HepG2 (cell line): ENCODE results near the gene SAMD8. TPM values are rescaled to one million over a fixed set of nuclear protein-coding genes. Genes with fewer than 3 reads are reported as not detected.

Experiments used
- ATRX ChIP-seq: sonication (generic); formaldehyde crosslinking; IDR thresholded peaks from 2 replicates; pipeline ENCODE4 v1.4.0; 2020; ENCODE audit warnings: missing genetic modification reagents, borderline replicate concordance
- CSRNP1 ChIP-seq: sonication (generic); formaldehyde crosslinking; IDR thresholded peaks from 2 replicates; pipeline ENCODE4 v1.8.1; 2023; ENCODE audit warnings: mild to moderate bottlenecking, missing genetic modification reagents
- MAFF ChIP-seq: IDR thresholded peaks from 2 replicates; pipeline ENCODE4 v1.6.1; 2011; ENCODE audit warnings: low read depth, low read length, improper control_type of control experiment
- MEF2D ChIP-seq: sonication (generic); formaldehyde crosslinking; IDR thresholded peaks from 2 replicates; pipeline ENCODE4 v1.5.1; 2020; ENCODE audit warnings: mild to moderate bottlenecking, missing genetic modification reagents
- MYNN ChIP-seq: sonication (generic); formaldehyde crosslinking; IDR thresholded peaks from 2 replicates; pipeline ENCODE4 v1.4.0; 2020; ENCODE audit warnings: mild to moderate bottlenecking, low read depth, missing genetic modification reagents
- NRL ChIP-seq: sonication (generic); formaldehyde crosslinking; IDR thresholded peaks from 2 replicates; pipeline ENCODE4 v1.5.0; 2020; ENCODE audit warnings: missing genetic modification reagents, mild to moderate bottlenecking, moderate library complexity, borderline replicate concordance
- RCOR2 ChIP-seq: IDR thresholded peaks from 2 replicates; pipeline ENCODE4 v1.6.1; 2016; ENCODE audit warnings: missing biosample characterization, missing genetic modification reagents
- RNF219 ChIP-seq: sonication (generic); formaldehyde crosslinking; IDR thresholded peaks from 2 replicates; pipeline ENCODE4 v1.5.0; 2020; ENCODE audit warnings: mild to moderate bottlenecking, missing genetic modification reagents
- SALL1 ChIP-seq: sonication (generic); formaldehyde crosslinking; IDR thresholded peaks from 2 replicates; pipeline ENCODE4 v1.8.0; 2022; ENCODE audit warnings: mild to moderate bottlenecking, missing genetic modification reagents
- SP4 ChIP-seq: sonication (generic); formaldehyde crosslinking; IDR thresholded peaks from 2 replicates; pipeline ENCODE4 v1.8.1; 2023; ENCODE audit warnings: mild to moderate bottlenecking, missing genetic modification reagents
- ZNF10 ChIP-seq: sonication (generic); formaldehyde crosslinking; IDR thresholded peaks from 2 replicates; pipeline ENCODE4 v1.4.0; 2020; ENCODE audit warnings: mild to moderate bottlenecking, low read depth, missing genetic modification reagents, borderline replicate concordance
- ZNF143 ChIP-seq: sonication (generic); formaldehyde crosslinking; IDR thresholded peaks from 2 replicates; pipeline ENCODE4 v1.4.0; 2020; ENCODE audit warnings: missing genetic modification reagents
- ZNF180 ChIP-seq: sonication (generic); formaldehyde crosslinking; IDR thresholded peaks from 2 replicates; pipeline ENCODE4 v1.4.0; 2020; ENCODE audit warnings: low read depth, missing genetic modification reagents, borderline replicate concordance
- ZNF451 ChIP-seq: sonication (generic); formaldehyde crosslinking; IDR thresholded peaks from 2 replicates; pipeline ENCODE4 v1.5.0; 2020; ENCODE audit warnings: mild to moderate bottlenecking, missing genetic modification reagents
- ZNF543 ChIP-seq: sonication (generic); formaldehyde crosslinking; IDR thresholded peaks from 2 replicates; pipeline ENCODE4 v1.4.0; 2020; ENCODE audit warnings: mild to moderate bottlenecking, missing genetic modification reagents
- ZNF720 ChIP-seq: sonication (generic); formaldehyde crosslinking; IDR thresholded peaks from 2 replicates; pipeline ENCODE4 v1.4.0; 2020; ENCODE audit warnings: missing genetic modification reagents
- polyA plus RNA-seq, 8 experiments: library from polyadenylated mRNA; depleted of rRNA in 3 of 8; stranded (reverse) in 7 of 8; unstranded in 1 of 8; fragments of >200 nt; fragmentation: Illumina TruSeq in 4 of 8; extraction: Trizol in 4 of 8; gene quantifications; 2 replicates each; pipeline versions ENCODE4 v1.2.1 to v1.2.3, GENCODE V29; 2011 to 2016; ENCODE audit warnings: low read depth in 4 of 8, missing spikeins in 1 of 8, mixed read lengths in 1 of 8; ENCODE audit not compliant: insufficient read depth in 1 of 8
- total RNA-seq, 5 experiments: library from RNA; depleted of rRNA; stranded (reverse); fragments of >200 nt; fragmentation: Illumina TruSeq; extraction: Trizol; gene quantifications; 2 replicates each; pipeline ENCODE4 v1.2.3, GENCODE V29; 2016; ENCODE audit warnings: low read depth in 1 of 5
- TF ChIP-seq, protein P1 (sequence below): sonication (generic); formaldehyde crosslinking; conservative IDR thresholded peaks from 2 replicates; pipeline ENCODE4 v1.4.0; 2020; ENCODE audit warnings: missing genetic modification reagents
- TF ChIP-seq, protein P2 (sequence below): sonication (generic); formaldehyde crosslinking; IDR thresholded peaks from 2 replicates; pipeline ENCODE4 v1.4.0; 2020; ENCODE audit warnings: mild to moderate bottlenecking, missing genetic modification reagents
- TF ChIP-seq, protein P3 (sequence below): sonication (generic); formaldehyde crosslinking; IDR thresholded peaks from 2 replicates; pipeline ENCODE4 v1.5.0; 2020; ENCODE audit warnings: missing genetic modification reagents

The SAMD8 gene
- total and polyA plus RNA-seq, 2 of the 13 experiments (the other 11 are each of a cell fraction or from before 2014, with no cell fraction given), result 10.4 to 13.2 TPM

DNA sequence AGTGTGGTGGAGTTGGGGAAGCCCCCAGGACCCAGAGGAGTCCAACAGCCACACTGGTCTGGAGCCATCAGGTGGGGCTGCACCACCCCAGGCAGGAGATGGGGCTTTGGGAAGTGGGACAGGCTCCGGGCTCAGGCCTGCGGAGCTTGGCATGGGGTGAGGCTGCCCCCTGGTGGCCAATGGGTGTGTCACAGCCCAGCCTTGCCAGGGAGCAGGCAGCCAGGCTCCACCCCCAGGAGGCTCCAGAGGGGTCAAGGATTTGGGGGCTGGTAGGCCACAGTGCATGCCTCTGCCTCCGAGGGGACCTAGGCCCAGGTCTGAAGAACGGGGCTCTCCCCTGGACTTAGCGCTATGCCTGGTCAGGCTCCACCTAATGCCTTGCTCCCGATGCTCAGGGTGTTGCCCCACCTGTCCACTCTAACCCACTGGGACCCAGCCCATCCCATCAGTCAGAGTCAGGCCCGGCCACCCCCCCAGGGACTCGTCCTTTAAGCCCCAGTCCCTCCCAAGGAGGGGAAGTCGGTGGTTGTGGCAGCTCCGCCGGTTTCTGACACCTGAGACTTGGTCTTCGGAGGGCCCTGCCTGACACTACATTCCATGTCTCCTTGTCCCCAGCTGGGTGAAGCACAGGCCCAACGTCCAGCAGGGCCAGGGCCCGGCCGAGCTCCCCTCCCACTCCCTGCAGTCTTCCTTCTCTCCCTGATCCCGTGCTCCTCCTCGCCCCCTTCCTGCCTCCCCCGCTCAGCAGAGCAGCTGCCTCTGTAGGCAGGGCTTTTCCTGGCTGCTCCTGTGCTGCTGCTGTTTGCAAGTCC lies 11.3 kb upstream of the SAMD8 start (continued):
- TF ChIP-seq NRL (CRISPR knock-in tag), result peak; percentile 19; the same call in 1 of the 2 replicates
- no peak for TF ChIP-seq ZNF720 (CRISPR knock-in tag)
- TF ChIP-seq ATRX (CRISPR knock-in tag), result no peak
- TF ChIP-seq RNF219 (CRISPR knock-in tag), result no peak
- no peak for TF ChIP-seq RCOR2 (CRISPR knock-in tag)
- no peak for TF ChIP-seq ZNF10 (CRISPR knock-in tag)
- no peak for TF ChIP-seq ZNF451 (CRISPR knock-in tag)
- TF ChIP-seq, protein P1, sequence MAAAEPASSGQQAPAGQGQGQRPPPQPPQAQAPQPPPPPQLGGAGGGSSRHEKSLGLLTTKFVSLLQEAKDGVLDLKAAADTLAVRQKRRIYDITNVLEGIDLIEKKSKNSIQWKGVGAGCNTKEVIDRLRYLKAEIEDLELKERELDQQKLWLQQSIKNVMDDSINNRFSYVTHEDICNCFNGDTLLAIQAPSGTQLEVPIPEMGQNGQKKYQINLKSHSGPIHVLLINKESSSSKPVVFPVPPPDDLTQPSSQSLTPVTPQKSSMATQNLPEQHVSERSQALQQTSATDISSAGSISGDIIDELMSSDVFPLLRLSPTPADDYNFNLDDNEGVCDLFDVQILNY, result no peak
- TF ChIP-seq SALL1 (CRISPR knock-in tag), result no peak; the same call in 1 of the 2 replicates
- no peak for TF ChIP-seq ZNF180 (CRISPR knock-in tag)
- TF ChIP-seq, protein P2, sequence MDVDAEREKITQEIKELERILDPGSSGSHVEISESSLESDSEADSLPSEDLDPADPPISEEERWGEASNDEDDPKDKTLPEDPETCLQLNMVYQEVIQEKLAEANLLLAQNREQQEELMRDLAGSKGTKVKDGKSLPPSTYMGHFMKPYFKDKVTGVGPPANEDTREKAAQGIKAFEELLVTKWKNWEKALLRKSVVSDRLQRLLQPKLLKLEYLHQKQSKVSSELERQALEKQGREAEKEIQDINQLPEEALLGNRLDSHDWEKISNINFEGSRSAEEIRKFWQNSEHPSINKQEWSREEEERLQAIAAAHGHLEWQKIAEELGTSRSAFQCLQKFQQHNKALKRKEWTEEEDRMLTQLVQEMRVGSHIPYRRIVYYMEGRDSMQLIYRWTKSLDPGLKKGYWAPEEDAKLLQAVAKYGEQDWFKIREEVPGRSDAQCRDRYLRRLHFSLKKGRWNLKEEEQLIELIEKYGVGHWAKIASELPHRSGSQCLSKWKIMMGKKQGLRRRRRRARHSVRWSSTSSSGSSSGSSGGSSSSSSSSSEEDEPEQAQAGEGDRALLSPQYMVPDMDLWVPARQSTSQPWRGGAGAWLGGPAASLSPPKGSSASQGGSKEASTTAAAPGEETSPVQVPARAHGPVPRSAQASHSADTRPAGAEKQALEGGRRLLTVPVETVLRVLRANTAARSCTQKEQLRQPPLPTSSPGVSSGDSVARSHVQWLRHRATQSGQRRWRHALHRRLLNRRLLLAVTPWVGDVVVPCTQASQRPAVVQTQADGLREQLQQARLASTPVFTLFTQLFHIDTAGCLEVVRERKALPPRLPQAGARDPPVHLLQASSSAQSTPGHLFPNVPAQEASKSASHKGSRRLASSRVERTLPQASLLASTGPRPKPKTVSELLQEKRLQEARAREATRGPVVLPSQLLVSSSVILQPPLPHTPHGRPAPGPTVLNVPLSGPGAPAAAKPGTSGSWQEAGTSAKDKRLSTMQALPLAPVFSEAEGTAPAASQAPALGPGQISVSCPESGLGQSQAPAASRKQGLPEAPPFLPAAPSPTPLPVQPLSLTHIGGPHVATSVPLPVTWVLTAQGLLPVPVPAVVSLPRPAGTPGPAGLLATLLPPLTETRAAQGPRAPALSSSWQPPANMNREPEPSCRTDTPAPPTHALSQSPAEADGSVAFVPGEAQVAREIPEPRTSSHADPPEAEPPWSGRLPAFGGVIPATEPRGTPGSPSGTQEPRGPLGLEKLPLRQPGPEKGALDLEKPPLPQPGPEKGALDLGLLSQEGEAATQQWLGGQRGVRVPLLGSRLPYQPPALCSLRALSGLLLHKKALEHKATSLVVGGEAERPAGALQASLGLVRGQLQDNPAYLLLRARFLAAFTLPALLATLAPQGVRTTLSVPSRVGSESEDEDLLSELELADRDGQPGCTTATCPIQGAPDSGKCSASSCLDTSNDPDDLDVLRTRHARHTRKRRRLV (CRISPR knock-in tag), result no peak
- no peak for TF ChIP-seq MAFF
- TF ChIP-seq SP4, result 0 out of 2 replicates have a peak, but pooled peaks have one; percentile 14
- no peak for TF ChIP-seq ZNF543 (CRISPR knock-in tag)
- no peak for TF ChIP-seq MEF2D (CRISPR knock-in tag)
- TF ChIP-seq, protein P3, sequence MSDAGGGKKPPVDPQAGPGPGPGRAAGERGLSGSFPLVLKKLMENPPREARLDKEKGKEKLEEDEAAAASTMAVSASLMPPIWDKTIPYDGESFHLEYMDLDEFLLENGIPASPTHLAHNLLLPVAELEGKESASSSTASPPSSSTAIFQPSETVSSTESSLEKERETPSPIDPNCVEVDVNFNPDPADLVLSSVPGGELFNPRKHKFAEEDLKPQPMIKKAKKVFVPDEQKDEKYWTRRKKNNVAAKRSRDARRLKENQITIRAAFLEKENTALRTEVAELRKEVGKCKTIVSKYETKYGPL (CRISPR knock-in tag), result no peak
- no peak for TF ChIP-seq ZNF143 (CRISPR knock-in tag)
- 0 out of 2 replicates have a peak, but pooled peaks have one; percentile 61 for TF ChIP-seq CSRNP1
- TF ChIP-seq MYNN, result no peak
